H9 (cell line): ENCODE data around the gene ALOX5AP. TPM values are rescaled to one million over a fixed set of nuclear protein-coding genes. Genes with fewer than 3 reads are reported as not detected.

Experiments
- DNase-seq: peaks from one replicate; pipeline ENCODE4 v3.0.0-alpha.2; 2017
- H2AFZ ChIP-seq: one replicate; pipeline ENCODE4 v1.6.1; 2013; ENCODE audit warnings: mild to moderate bottlenecking, low read length, control low read depth, moderate library complexity
- H2AK5ac ChIP-seq: 2 replicates; pipeline ENCODE4 v1.6.1; 2013; ENCODE audit warnings: low read length, control low read depth, mixed read lengths; ENCODE audit not compliant: insufficient read length
- H2BK120ac ChIP-seq: one replicate; pipeline ENCODE4 v1.6.1; 2013; ENCODE audit warnings: low read depth, mild to moderate bottlenecking, low read length, control low read depth, inconsistent platforms; ENCODE audit not compliant: poor library complexity, severe bottlenecking
- H2BK12ac ChIP-seq: 2 replicates; pipeline ENCODE4 v1.6.1; 2013; ENCODE audit warnings: low read length, control low read depth, mixed read lengths, low read depth; ENCODE audit not compliant: insufficient read length
- H2BK15ac ChIP-seq: 2 replicates; pipeline ENCODE4 v1.6.1; 2013; ENCODE audit warnings: low read depth, low read length, control low read depth
- H2BK20ac ChIP-seq: one replicate; pipeline ENCODE4 v1.6.1; 2013; ENCODE audit warnings: low read depth, mild to moderate bottlenecking, low read length, control low read depth, inconsistent platforms; ENCODE audit not compliant: poor library complexity, severe bottlenecking
- H2BK5ac ChIP-seq: 2 replicates; pipeline ENCODE4 v1.6.1; 2013; ENCODE audit warnings: low read length, control low read depth, mixed read lengths; ENCODE audit not compliant: insufficient read length
- H3K14ac ChIP-seq: 2 replicates; pipeline ENCODE4 v1.6.1; 2013; ENCODE audit warnings: low read length, control low read depth; ENCODE audit not compliant: insufficient read depth
- H3K18ac ChIP-seq: 2 replicates; pipeline ENCODE4 v1.6.1; 2013; ENCODE audit warnings: low read depth, mild to moderate bottlenecking, mixed read lengths, low read length, control low read depth; ENCODE audit not compliant: insufficient read length
- H3K23ac ChIP-seq: 2 replicates; pipeline ENCODE4 v1.6.1; 2013; ENCODE audit warnings: low read length, control low read depth, mixed read lengths, low read depth; ENCODE audit not compliant: insufficient read length
- H3K23me2 ChIP-seq: 2 replicates; pipeline ENCODE4 v1.6.1; 2013; ENCODE audit warnings: low read depth, mild to moderate bottlenecking, mixed read lengths, low read length, control low read depth; ENCODE audit not compliant: insufficient read length, poor library complexity, severe bottlenecking
- H3K27ac ChIP-seq: 2 replicates; pipeline ENCODE4 v1.5.1; 2013; ENCODE audit warnings: low read length, control low read depth, mixed read lengths, low read depth; ENCODE audit not compliant: insufficient read length
- H3K27me3 ChIP-seq: 2 replicates; pipeline ENCODE4 v1.6.1; 2013; ENCODE audit warnings: low read length, control low read depth, inconsistent platforms; ENCODE audit not compliant: insufficient read depth
- H3K4ac ChIP-seq: 2 replicates; pipeline ENCODE4 v1.6.1; 2013; ENCODE audit warnings: low read depth, mild to moderate bottlenecking, control low read depth, inconsistent platforms, low read length, moderate library complexity
- H3K4me1 ChIP-seq: 2 replicates; pipeline ENCODE4 v1.6.1; 2013; ENCODE audit warnings: low read length, control low read depth, inconsistent platforms; ENCODE audit not compliant: insufficient read depth
- H3K4me2 ChIP-seq: 2 replicates; pipeline ENCODE4 v1.6.1; 2013; ENCODE audit warnings: low read length, control low read depth, mixed read lengths; ENCODE audit not compliant: insufficient read length, insufficient read depth
- H3K56ac ChIP-seq: 2 replicates; pipeline ENCODE4 v1.6.1; 2013; ENCODE audit warnings: low read depth, mild to moderate bottlenecking, mixed read lengths, low read length, control low read depth; ENCODE audit not compliant: insufficient read length
- H3K79me1 ChIP-seq: 2 replicates; pipeline ENCODE4 v1.6.1; 2013; ENCODE audit warnings: low read depth, mild to moderate bottlenecking, moderate library complexity, low read length, control low read depth, inconsistent platforms; ENCODE audit not compliant: insufficient read depth, poor library complexity, severe bottlenecking
- H3K79me2 ChIP-seq: 2 replicates; pipeline ENCODE4 v1.6.1; 2013; ENCODE audit warnings: low read length, control low read depth, inconsistent platforms; ENCODE audit not compliant: insufficient read depth
- H3K9ac ChIP-seq: 2 replicates; pipeline ENCODE4 v1.6.1; 2013; ENCODE audit warnings: low read length, control low read depth, mixed read lengths; ENCODE audit not compliant: insufficient read length; ENCODE audit errors: extremely low read depth
- H3K9me3 ChIP-seq: one replicate; pipeline ENCODE4 v1.6.1; 2013; ENCODE audit warnings: low read depth, low read length, inconsistent platforms; ENCODE audit not compliant: control insufficient read depth
- H3T11ph ChIP-seq: one replicate; pipeline ENCODE4 v1.6.1; 2013; ENCODE audit warnings: mild to moderate bottlenecking, low read length, control low read depth, inconsistent platforms
- H4K20me1 ChIP-seq: one replicate; pipeline ENCODE4 v1.6.1; 2013; ENCODE audit not compliant: control insufficient read depth, insufficient read length, insufficient read depth
- H4K5ac ChIP-seq: 2 replicates; pipeline ENCODE4 v1.6.1; 2013; ENCODE audit warnings: low read depth, mild to moderate bottlenecking, mixed read lengths, low read length, control low read depth; ENCODE audit not compliant: insufficient read length
- H4K8ac ChIP-seq: replicated peaks from 2 replicates; pipeline ENCODE4 v1.6.1; 2013; ENCODE audit warnings: low read length, control low read depth, mixed read lengths, low read depth; ENCODE audit not compliant: insufficient read length
- H4K91ac ChIP-seq: 2 replicates; pipeline ENCODE4 v1.6.1; 2013; ENCODE audit warnings: low read depth, mild to moderate bottlenecking, moderate library complexity, mixed read lengths, low read length, control low read depth; ENCODE audit not compliant: insufficient read length
- H3K27ac Mint-ChIP-seq, 3 experiments: 2 replicates in 2 of 3; 3 replicates in 1 of 3; pipeline ENCODE4 v1.8.0; 2020 to 2021; ENCODE audit warnings: mixed read lengths in 3 of 3, mild to moderate bottlenecking in 1 of 3, moderate library complexity in 1 of 3
- H3K27me3 Mint-ChIP-seq: 2 replicates; pipeline ENCODE4 v1.8.0; 2021; ENCODE audit warnings: low read depth, mild to moderate bottlenecking, moderate library complexity, mixed read lengths
- H3K36me3 Mint-ChIP-seq, 3 experiments: 2 replicates in 2 of 3; 3 replicates in 1 of 3; pipeline ENCODE4 v1.8.0; 2020 to 2021; ENCODE audit warnings: low read depth in 3 of 3, mixed read lengths in 3 of 3; ENCODE audit not compliant: insufficient read depth in 1 of 3
- H3K4me1 Mint-ChIP-seq, 2 experiments: 2 replicates each; pipeline ENCODE4 v1.8.0; 2020; ENCODE audit warnings: mixed read lengths in 2 of 2
- H3K4me3 Mint-ChIP-seq, 2 experiments: 2 replicates in 1 of 2; 3 replicates in 1 of 2; pipeline ENCODE4 v1.8.0; 2020 to 2021; ENCODE audit warnings: mild to moderate bottlenecking in 2 of 2, mixed read lengths in 2 of 2, moderate library complexity in 1 of 2
- H3K9me3 Mint-ChIP-seq, 2 experiments: 2 replicates in 1 of 2; 3 replicates in 1 of 2; pipeline ENCODE4 v1.8.0; 2020; ENCODE audit warnings: mild to moderate bottlenecking in 2 of 2, mixed read lengths in 2 of 2, moderate library complexity in 1 of 2
- WGBS: extraction: QIAGEN DNeasy Blood & Tissue Kit; methylation state at CpG from one replicate; pipeline ENCODE4 v1.1.7; 2013; ENCODE audit warnings: missing lambda C conversion rate, low lambda C conversion rate, mixed read lengths; ENCODE audit not compliant: insufficient read length; ENCODE audit errors: extremely low coverage; 5-methylcytosine and 5-hydroxymethylcytosine counted together
- total RNA-seq: library from RNA; stranded (reverse); gene quantifications from 2 replicates; pipeline ENCODE4 v1.2.1, GENCODE V29; 2021
- TF ChIP-seq, protein P1 (sequence below): fragments of 200-600 bp; sonication (generic); conservative IDR thresholded peaks from 3 replicates; pipeline ENCODE4 v1.8.0; 2021; ENCODE audit warnings: antibody characterized with exemption, mild to moderate bottlenecking

ALOX5AP gene
- total RNA-seq, 1 experiment from 2014 or later: not detected

DNA sequence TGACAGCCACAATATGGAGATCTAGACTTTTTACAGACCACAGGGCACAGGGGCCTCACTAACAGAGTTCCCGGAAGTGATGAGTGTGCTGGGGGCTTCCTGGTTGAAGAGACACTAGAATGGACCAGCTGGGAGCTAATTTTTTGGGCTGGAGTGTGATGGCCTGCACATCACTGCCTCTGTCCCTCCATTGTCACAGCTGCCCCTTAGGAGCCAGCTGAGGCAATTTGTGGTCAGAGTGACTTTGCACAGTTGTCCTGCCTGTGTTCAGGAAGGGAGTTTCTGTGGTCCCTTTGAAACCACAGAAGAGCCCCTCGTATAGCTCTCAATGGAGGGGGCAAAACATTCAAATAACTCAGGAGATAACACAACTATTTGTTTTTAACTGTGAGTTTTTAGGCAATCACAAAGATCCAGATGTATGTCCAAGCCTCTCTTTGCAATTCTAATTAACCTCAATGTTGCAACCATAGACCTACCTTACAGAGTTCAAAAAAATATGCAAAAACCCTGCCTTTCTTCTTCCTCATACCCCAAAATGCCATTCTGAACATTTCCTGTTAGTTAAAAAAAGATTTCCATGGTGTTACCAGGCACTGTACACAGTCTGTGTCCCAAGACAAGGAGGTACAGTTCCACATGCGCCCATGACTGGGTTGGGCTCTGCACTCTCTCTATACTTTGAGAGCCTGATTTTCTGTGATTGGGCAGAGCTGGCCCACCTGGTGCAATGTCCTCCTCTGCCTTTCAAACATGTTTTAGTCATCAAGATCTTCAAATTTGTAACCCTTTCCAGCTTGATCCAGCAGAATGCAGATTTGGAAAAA is 2.4 kb downstream of the ALOX5AP start:
- H4K5ac ChIP-seq: no peak overlapping the region
- no peak overlapping the region for H2BK12ac ChIP-seq
- no peak overlapping the region for H4K8ac ChIP-seq
- no peak overlapping the region for H3T11ph ChIP-seq
- Mint-ChIP-seq H3K27ac (no peak overlapping the region), H3K9me3 (no peaks in the 10 kb centered on the region), H3K36me3 (no peaks in the 10 kb centered on the region), H3K4me3 (no peak overlapping the region), H3K4me1 (peaks cover 12 to 21% of the 10 kb centered on the region in 2 experiments), H3K27me3 (no peaks in the 10 kb centered on the region; the same call in 1 of the 2 replicates)
- WGBS: no CpG with 5 or more reads among the region's 3 CpGs
- H3K18ac ChIP-seq: no peak overlapping the region
- no peak overlapping the region for H2AK5ac ChIP-seq
- no peaks in the 10 kb centered on the region for H4K20me1 ChIP-seq
- no peak overlapping the region for H2BK20ac ChIP-seq
- H3K9me3 ChIP-seq: no peaks in the 10 kb centered on the region
- no peak overlapping the region for H2AFZ ChIP-seq
- H3K27ac ChIP-seq: no peak overlapping the region
- no peak overlapping the region for H3K23ac ChIP-seq
- no peak overlapping the region for H3K56ac ChIP-seq
- H2BK5ac ChIP-seq: no peak overlapping the region
- H3K79me1 ChIP-seq: no peaks in the 10 kb centered on the region
- DNase-seq: no peak
- no peak overlapping the region for H3K9ac ChIP-seq
- TF ChIP-seq, protein P1, sequence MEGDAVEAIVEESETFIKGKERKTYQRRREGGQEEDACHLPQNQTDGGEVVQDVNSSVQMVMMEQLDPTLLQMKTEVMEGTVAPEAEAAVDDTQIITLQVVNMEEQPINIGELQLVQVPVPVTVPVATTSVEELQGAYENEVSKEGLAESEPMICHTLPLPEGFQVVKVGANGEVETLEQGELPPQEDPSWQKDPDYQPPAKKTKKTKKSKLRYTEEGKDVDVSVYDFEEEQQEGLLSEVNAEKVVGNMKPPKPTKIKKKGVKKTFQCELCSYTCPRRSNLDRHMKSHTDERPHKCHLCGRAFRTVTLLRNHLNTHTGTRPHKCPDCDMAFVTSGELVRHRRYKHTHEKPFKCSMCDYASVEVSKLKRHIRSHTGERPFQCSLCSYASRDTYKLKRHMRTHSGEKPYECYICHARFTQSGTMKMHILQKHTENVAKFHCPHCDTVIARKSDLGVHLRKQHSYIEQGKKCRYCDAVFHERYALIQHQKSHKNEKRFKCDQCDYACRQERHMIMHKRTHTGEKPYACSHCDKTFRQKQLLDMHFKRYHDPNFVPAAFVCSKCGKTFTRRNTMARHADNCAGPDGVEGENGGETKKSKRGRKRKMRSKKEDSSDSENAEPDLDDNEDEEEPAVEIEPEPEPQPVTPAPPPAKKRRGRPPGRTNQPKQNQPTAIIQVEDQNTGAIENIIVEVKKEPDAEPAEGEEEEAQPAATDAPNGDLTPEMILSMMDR: no peak
- no peaks in the 10 kb centered on the region for H3K79me2 ChIP-seq
- H3K14ac ChIP-seq: no peak overlapping the region
- no peak overlapping the region for H4K91ac ChIP-seq
- no peak overlapping the region for H3K4ac ChIP-seq
- H3K27me3 ChIP-seq: no peaks in the 10 kb centered on the region
- H3K4me1 ChIP-seq: no peaks in the 10 kb centered on the region
- no peak overlapping the region for H2BK15ac ChIP-seq
- H3K23me2 ChIP-seq: no peaks in the 10 kb centered on the region
- H3K4me2 ChIP-seq: no peak overlapping the region
- H2BK120ac ChIP-seq: no peak overlapping the region
